GM18526 (cell line): ENCODE results near the gene NOP9.

Experiments
- POLR2A ChIP-seq: IDR thresholded peaks from 3 replicates; pipeline ENCODE4 v1.6.1; 2011; ENCODE audit not compliant: insufficient read length; ENCODE audit errors: extremely low read depth

Gene NOP9, protein sequence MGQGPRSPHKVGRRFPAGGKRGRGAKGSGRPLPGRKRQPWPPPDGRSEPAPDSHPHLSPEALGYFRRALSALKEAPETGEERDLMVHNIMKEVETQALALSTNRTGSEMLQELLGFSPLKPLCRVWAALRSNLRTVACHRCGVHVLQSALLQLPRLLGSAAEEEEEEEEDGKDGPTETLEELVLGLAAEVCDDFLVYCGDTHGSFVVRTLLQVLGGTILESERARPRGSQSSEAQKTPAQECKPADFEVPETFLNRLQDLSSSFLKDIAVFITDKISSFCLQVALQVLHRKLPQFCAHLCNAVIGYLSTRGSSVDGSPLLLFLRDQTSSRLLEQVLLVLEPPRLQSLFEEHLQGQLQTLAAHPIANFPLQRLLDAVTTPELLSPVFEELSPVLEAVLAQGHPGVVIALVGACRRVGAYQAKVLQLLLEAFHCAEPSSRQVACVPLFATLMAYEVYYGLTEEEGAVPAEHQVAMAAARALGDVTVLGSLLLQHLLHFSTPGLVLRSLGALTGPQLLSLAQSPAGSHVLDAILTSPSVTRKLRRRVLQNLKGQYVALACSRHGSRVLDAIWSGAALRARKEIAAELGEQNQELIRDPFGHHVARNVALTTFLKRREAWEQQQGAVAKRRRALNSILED

DNA sequence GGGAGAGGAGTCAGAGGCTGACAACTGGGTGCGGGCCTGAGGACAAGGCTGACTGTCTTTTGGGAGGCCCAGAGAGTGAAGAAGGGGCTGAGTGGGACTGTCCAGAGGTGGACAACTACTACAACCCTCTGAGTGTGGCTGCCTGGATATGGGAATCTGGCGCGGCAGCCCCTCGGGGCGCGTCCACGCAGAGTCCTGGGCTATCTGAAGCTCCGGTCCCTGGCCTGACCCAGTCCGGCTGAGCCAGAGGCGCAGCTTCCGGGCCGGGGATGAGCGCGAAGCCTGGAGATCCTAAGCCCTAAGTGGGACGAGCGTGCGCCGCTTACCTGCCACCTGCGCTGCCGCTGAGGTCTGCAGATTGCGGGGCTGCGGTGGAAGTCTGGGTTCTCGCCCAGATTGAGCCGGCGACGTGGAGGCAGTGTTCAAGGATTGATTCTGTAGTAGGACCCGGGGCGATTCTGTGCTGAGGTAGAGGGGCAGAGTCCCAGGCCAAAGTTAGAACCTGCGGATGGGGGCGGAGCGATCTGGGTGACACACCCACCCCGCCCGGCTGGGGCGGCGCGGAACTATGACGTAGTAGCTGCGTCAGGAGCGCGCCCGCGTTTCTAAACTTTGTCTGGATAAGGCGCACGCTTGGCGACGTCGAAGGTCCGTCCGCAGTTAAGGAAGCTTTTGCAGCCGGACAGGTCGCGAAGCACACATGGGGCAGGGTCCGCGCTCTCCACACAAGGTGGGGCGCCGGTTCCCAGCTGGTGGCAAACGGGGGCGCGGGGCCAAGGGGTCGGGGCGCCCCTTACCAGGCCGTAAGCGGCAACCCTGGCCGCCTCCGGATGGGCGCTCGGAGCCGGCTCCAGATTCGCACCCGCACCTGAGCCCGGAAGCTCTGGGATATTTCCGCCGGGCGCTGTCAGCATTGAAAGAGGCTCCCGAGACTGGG lies at the start of gene NOP9, which contains the start of gene DHRS1:
NOP9 (plus strand) TSS at position 596 of the 937 bp plus-strand sequence; CDS start at position 701, 105 bp downstream.
DHRS1 (minus strand) TSS at position 526 of the 937 bp plus-strand sequence. CDS start 674 bp downstream, outside the sequence.
- peak; percentile 45 for TF ChIP-seq POLR2A

DNA sequence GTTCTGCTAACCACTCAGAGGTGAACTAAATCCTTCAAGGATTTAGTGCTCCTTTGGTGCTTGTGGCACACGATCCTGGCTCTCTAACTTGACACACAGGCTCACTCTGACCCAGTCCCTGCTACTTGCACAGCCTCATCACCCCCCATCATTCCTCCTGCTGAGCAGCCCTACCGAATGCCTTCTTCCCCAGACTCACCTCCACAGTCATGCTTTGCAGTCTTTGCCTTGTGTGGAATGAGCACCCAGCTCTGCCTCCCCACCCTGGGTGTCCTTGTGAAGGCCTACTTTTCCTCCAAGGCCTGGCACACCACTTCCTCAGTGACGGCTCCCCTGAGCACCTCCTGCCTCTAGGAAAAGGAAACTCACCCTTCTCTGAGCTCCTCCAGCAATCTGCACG lies 49.3 kb upstream of the NOP9 start:
- no peak for TF ChIP-seq POLR2A

DNA sequence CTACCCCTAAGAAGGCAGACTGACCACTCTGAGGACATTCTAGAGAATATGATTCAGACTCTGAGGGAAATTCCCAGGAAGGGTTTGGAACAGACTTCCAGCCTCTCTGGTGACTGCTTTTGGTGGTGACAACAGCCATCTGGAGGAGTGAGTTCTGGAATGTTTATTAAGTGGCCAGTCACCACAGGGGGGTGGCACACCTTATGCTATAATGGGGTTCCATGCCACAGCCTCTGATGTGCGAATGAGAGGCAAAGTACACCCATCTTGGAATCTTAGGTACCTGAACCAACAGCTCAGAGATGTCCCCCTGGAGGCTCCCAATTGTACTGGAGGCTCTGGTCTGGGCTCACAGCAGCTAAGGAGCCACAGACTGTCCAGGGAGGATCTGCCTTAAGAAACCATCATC lies 47.8 kb upstream of the NOP9 start:
- no peak for TF ChIP-seq POLR2A

DNA sequence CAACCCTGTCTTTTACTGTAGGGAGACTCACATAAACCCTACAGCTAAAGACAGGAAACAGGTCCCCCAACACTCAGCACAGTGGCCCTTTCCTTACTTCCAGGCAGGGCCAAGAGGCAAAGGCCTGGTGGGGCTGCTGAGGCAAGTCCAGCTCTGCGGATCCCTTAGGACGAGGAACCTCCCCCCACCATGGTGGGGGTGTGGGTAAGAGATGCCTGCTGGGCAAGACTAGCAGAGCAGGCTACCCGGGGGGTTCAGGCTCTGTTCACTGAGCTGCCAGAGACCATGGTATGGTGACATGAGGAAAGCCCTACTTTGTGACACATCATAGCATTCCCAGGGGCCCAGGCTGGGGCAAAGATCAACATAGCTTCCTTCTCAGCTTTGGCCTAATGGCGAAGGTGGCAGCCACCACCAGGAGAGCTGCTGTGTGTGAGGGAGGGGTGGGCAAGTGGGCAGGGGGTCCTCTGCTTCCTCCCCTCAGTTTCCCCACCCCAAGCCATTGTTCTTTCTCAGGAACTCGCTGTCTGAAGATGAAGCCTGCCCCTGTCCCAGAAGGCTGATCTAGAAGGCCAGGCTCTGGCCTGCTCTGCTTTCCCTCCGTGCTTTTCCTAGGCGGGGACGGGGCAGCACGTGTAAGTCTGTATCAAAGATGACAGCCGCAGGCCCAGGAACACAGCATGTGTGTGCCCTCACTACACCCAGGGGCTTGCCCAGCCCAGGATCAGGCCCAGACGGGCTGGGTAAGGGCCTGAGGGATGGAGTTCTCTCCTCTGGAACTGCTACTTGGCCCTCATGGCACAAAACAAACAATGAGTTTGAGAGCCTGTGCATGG lies 47.1 kb upstream of the NOP9 start:
- no peak for TF ChIP-seq POLR2A

DNA sequence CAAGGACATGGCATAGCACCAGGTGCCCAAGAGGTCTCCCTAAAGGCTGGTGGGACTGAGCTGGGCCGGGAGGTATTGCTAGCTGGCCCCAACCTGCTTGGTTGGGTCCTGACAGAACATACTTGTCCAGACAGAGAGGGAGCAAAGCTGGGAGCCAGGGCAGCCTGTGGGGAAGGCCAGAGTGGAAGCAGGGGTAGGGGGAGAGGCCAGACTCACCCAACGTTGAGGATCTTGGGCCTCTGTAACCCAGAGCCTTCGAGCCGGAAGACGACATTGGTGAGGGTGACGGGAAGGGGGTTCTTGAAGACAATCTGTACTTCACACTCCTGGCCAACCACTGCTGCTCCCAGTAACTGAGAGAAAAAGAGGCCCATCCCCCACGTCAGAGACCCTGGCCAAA lies 45.7 kb upstream of the NOP9 start:
- TF ChIP-seq POLR2A, result no peak

DNA sequence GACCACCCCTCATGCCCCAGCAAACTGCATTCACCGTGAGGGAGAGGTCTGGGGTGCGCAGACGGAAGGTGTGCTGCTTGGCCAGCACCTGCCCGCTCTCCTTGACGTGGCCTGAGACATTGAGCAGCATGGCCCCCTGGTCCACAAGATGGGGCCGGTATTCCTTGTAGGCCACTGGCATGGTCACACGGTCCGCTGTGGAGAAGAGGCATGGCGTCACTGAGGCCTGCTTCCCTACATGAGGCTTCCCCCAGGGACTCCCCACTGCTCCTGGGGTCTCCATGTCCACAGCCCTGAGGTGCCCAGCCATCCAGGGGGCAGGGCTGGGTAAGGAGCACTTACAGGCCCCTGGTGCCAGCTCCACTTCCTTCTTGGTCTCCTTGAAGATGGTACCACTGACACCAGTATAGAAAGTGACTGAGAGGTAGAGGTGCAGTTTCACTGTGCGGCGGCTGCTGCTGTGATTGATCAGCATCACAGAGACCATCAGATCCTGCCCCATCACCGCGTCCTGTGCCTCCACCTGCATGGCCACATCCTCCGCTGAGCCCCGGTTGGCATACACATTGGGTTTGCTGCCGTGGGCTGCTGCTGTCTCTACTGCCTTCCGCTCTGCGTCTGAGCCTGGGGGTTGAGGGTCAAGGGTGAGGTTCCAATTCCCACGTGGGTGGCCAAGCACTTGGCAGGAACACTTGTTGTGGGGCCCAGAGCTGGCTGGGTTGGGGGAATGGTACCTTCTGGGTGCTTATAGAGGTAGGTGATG lies 44.8 kb upstream of the NOP9 start:
- TF ChIP-seq POLR2A, result no peak

DNA sequence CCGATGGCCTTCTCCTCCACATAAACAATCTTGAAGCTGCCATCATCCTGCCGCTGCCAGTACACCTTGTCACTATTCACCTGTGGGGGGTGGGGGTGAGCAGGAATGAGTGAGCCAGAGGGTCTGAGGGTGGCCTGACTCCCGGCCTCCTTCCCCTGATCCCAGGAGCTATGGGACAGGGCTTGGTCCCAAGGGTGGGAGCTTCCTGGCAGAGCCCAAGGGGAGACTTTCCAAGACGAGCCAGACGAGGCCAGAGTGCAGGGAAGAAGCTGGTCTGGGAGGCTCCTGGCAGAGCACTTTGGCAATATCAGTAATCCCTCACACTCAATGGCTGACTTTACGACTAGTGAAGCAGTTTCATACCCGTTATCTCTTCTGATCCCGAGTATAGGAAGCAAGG lies 44.2 kb upstream of the NOP9 start:
- TF ChIP-seq POLR2A, result no peak

DNA sequence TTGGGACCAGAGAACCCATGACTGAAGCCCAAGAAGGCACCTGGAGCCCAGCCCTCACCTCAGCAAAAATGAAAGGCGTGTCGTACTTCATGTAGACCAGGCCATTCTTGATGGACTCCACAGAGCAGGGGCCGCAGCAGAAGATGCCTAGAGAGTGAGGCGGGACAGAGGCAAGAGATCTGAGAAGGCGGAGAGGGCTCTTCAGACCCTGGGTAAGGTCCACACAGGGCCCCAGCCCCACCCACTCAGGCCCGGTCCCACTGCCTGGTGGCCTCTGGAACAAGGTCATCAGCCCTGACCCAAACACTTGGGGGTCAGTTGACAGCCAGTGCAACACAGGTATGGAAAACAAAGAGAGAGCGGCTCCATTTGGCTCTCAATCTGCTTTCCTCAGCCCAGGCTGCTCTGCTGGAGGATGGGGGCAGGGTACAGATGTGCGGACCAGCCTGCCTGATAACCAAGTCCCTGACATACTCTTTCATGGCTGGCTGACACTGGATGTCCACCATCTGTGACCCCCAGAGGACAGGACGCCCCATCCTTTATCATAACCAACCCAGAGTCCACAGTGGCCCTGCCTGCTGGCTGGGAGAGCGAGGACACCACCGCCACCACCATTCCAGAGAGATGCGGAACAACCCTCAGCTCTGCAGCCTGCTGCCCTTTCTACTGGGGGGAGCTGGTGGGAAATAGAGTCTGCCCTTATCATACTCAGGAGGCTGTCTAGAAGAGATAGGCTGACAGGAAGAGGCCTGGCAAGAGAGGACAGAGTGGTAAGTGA lies 43.5 kb upstream of the NOP9 start:
- no peak for TF ChIP-seq POLR2A

DNA sequence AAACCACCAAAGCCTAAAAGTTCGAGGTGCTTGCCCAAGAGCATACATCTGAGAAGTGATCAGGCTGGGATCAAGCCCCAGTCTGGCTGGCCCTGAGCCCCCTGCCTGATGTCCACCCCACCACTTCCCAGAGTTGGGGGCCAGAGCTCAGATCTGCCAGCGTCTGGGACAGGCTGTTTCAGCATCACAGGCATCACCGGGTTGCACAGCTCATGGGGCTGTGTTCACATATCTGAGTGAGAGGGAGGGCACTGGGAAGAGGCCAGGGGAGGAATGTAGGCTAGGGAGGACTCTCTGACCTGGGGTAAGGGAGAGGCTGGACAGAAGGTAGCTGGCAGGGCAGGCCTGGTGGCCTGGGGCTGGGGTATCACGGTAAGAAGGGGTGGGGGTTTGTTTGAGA lies 42.7 kb upstream of the NOP9 start:
- TF ChIP-seq POLR2A, result no peak

DNA sequence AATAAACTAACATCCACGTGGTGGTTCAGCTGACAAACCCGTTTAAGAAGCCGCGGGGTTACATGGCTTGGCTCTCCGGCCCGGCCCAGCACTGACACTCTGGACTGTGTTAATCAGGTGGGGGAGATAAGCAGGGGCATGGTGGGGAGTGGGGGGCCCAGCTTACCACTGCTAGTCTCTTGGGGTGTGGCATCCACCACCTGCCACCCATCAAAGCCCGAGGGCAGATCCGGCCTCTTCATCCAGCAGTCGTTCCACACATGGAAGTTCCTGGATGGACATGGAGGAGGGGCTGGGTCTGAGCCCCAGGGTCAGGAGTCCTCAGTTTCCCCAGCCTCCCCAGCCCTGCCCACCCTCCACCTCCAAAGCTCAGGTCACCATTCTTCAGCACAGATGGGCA lies 41.5 kb upstream of the NOP9 start:
- TF ChIP-seq POLR2A, result no peak

DNA sequence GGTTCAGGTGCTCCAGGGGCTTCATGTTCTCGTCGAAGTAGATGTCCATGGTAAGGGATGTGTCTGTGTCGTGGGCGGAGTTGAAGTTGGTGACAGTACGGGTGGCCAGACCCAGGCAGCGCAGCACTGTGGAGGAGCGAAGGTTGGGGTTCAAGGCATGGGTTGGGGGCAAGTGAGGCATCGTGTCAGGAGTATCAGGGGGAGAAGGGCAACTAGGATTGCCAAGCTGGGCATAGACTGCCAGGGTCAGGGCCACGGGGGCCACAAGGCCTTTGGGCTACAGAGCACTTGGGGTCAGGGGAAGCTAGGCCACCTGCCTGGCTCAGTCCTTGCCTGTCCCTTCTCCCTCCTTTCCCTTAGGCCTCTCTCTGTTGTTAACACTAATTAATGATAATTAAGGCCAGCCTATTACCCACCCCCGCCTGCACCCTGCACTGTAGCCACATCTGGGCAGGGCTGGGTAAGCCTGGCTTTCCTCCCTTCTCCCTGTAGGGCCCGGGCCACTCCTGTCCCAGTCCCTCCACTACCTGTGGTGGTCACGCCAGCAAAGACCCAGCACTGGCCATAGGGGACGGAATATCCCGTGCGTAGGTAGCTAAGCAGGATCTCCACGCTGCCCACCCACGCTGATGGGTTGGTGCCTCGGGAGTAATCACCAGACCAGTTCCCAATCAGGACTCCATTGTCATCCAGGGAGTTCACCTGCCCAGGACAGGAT lies 40.9 kb upstream of the NOP9 start:
- no peak for TF ChIP-seq POLR2A

DNA sequence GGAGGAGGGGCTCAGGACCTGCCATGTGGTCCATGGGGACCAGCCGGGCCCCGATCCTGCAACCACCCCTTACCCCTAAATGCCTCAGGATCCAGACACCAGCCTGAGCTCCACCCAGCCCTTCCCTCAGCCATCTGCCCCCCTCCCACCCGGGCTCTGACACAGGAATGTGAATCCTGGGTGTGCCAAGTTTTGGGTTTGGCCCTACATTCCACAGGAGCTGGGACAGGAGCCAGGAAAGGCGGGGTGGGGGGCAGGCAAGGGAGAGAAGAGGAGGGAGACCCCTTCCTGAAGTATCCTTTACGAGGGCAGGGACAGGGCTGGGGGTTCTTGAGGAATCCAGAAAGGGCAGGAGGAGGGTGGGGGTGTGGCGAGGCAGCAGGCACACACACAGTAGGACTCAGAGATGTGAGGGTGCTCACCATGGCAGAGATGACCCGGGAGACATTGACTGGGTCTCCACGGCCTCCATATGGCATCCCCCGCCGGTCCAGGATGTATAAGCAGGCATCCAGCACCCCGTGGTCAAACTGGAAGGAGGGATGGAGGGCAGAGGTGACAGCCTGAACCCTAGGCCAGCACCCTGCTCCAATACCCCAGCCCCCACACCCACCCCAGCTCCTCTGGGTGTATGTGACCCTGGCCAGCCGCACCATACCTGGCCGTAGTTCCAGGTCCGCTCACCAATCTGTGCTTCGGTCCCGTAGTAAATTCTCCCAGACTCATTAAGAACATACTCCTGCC lies 40.2 kb upstream of the NOP9 start:
- TF ChIP-seq POLR2A, result no peak
